ENCODE data around the gene KLK3. TPM values are rescaled to one million over a fixed set of nuclear protein-coding genes. Genes with fewer than 3 reads are reported as not detected.

Gene KLK3
- total and polyA plus RNA-seq, 2 of the 13 experiments (the other 11 are each of a cell fraction or from before 2014, with no cell fraction given) = not detected

- TF ChIP-seq ZHX2 (IDR thresholded peaks at IDR 0.05; ENCODE audit: low read depth) (no peak), ZHX2 (CRISPR knock-in tag; IDR thresholded peaks at IDR 0.05; ENCODE audit: borderline replicate concordance) (no peak), ARID2 (CRISPR knock-in tag; IDR thresholded peaks at IDR 0.05; ENCODE audit: borderline replicate concordance) (no peak), FOXO4 (CRISPR knock-in tag; conservative IDR thresholded peaks at IDR 0.05) (no peak), TARDBP (CRISPR knock-in tag; IDR thresholded peaks at IDR 0.05) (no peak), GPN1 (CRISPR knock-in tag; IDR thresholded peaks at IDR 0.05; ENCODE audit: borderline replicate concordance) (no peak), ZKSCAN5 (CRISPR knock-in tag; IDR thresholded peaks at IDR 0.05) (no peak), ZNF576 (CRISPR knock-in tag; IDR thresholded peaks at IDR 0.05) (no peak)
These were observed 5.1 kb downstream of the KLK3 start (continued) for GRCh38 chr19:50859849-50860248.

Measured in HepG2 (cell line).